ENCODE data around the gene SLX4IP. TPM values are rescaled to one million over a fixed set of nuclear protein-coding genes. Genes with fewer than 3 reads are reported as not detected.

SLX4IP gene
- total RNA-seq, 1 experiment from 2014 or later: 7.4 TPM

DNA sequence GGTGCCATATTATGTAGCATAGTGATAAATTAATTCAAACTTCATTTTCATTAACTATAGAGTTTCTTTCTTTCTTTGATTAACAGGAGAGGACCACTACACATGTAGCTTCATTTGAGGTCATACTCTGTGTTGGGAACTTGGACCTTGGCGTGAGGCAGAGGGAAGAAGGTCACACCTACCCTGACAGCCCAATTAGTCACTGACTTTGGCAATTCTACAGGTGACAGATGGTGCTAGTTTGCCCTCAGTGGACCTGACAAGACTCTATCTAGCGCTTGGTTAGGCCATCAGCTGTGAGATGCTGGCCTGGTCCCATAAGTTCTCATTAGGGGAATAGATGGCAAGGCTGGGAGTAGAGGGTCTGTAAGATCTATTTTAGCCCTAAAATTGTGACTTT lies 14.2 kb downstream of the SLX4IP start:
- Mint-ChIP-seq H3K9me3 (no peaks in the 10 kb centered on the region), H3K36me3 (no peaks in the 10 kb centered on the region), H3K27me3 (ENCODE audit: low read depth) (no peaks in the 10 kb centered on the region), H3K4me3 (no peak overlapping the region), H3K27ac (no peak overlapping the region), H3K4me1 (peaks cover 30% of the 10 kb centered on the region)
- ChIA-PET CTCF (no interaction called here), POLR2A (no interaction called here)
- no peak for DNase-seq (ENCODE audit: low spot score)
- ATAC-seq: no peak
- TF ChIP-seq ZNF121 (CRISPR knock-in tag; IDR thresholded peaks at IDR 0.05) (no peak), SMAD3 (CRISPR knock-in tag; IDR thresholded peaks at IDR 0.05; ENCODE audit: borderline replicate concordance) (no peak), NFE2L1 (CRISPR knock-in tag; IDR thresholded peaks at IDR 0.05) (no peak)
- TF ChIP-seq, protein P1, sequence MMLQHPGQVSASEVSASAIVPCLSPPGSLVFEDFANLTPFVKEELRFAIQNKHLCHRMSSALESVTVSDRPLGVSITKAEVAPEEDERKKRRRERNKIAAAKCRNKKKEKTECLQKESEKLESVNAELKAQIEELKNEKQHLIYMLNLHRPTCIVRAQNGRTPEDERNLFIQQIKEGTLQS (CRISPR knock-in tag; conservative IDR thresholded peaks at IDR 0.05): no peak

DNA sequence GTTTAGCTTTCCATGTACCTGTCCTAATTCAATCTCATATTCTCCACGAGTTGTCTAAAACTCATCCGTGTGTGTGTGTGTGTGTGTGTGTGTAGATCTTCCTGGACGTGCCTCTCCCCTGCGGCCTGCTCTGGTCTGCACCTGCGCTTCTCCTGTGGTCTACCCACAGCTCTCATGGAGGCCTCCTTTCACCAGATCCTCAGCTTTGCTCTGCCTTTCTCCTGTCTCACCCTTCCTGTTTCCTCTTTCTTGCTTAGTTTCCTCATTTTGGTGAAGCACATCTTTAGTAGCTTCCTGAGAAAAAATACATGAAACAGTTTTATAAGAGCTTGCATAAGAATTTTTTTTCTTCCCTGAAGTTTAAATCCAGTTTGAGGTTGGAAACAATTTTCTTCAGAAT lies 18.1 kb downstream of the SLX4IP start:
- no peak for TF ChIP-seq ZNF423 (CRISPR knock-in tag; IDR thresholded peaks at IDR 0.05)
- TF ChIP-seq ZNF219 (CRISPR knock-in tag; IDR thresholded peaks at IDR 0.05; ENCODE audit: borderline replicate concordance): no peak
- TF ChIP-seq ETV6 (CRISPR knock-in tag; IDR thresholded peaks at IDR 0.05): no peak
- TF ChIP-seq, protein P2, sequence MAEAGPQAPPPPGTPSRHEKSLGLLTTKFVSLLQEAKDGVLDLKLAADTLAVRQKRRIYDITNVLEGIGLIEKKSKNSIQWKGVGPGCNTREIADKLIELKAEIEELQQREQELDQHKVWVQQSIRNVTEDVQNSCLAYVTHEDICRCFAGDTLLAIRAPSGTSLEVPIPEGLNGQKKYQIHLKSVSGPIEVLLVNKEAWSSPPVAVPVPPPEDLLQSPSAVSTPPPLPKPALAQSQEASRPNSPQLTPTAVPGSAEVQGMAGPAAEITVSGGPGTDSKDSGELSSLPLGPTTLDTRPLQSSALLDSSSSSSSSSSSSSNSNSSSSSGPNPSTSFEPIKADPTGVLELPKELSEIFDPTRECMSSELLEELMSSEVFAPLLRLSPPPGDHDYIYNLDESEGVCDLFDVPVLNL (CRISPR knock-in tag; IDR thresholded peaks at IDR 0.05; ENCODE audit: borderline replicate concordance, low read depth): no peak
- TF ChIP-seq, protein P3, sequence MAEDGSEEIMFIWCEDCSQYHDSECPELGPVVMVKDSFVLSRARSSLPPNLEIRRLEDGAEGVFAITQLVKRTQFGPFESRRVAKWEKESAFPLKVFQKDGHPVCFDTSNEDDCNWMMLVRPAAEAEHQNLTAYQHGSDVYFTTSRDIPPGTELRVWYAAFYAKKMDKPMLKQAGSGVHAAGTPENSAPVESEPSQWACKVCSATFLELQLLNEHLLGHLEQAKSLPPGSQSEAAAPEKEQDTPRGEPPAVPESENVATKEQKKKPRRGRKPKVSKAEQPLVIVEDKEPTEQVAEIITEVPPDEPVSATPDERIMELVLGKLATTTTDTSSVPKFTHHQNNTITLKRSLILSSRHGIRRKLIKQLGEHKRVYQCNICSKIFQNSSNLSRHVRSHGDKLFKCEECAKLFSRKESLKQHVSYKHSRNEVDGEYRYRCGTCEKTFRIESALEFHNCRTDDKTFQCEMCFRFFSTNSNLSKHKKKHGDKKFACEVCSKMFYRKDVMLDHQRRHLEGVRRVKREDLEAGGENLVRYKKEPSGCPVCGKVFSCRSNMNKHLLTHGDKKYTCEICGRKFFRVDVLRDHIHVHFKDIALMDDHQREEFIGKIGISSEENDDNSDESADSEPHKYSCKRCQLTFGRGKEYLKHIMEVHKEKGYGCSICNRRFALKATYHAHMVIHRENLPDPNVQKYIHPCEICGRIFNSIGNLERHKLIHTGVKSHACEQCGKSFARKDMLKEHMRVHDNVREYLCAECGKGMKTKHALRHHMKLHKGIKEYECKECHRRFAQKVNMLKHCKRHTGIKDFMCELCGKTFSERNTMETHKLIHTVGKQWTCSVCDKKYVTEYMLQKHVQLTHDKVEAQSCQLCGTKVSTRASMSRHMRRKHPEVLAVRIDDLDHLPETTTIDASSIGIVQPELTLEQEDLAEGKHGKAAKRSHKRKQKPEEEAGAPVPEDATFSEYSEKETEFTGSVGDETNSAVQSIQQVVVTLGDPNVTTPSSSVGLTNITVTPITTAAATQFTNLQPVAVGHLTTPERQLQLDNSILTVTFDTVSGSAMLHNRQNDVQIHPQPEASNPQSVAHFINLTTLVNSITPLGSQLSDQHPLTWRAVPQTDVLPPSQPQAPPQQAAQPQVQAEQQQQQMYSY (CRISPR knock-in tag; IDR thresholded peaks at IDR 0.05): no peak
- no peak for TF ChIP-seq RELA (CRISPR knock-in tag; IDR thresholded peaks at IDR 0.05; ENCODE audit: borderline replicate concordance)
- TF ChIP-seq, protein P4, sequence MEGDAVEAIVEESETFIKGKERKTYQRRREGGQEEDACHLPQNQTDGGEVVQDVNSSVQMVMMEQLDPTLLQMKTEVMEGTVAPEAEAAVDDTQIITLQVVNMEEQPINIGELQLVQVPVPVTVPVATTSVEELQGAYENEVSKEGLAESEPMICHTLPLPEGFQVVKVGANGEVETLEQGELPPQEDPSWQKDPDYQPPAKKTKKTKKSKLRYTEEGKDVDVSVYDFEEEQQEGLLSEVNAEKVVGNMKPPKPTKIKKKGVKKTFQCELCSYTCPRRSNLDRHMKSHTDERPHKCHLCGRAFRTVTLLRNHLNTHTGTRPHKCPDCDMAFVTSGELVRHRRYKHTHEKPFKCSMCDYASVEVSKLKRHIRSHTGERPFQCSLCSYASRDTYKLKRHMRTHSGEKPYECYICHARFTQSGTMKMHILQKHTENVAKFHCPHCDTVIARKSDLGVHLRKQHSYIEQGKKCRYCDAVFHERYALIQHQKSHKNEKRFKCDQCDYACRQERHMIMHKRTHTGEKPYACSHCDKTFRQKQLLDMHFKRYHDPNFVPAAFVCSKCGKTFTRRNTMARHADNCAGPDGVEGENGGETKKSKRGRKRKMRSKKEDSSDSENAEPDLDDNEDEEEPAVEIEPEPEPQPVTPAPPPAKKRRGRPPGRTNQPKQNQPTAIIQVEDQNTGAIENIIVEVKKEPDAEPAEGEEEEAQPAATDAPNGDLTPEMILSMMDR (IDR thresholded peaks at IDR 0.05): no peak
- TF ChIP-seq ZNF232 (CRISPR knock-in tag; IDR thresholded peaks at IDR 0.05): no peak
- no peak for TF ChIP-seq RORB (CRISPR knock-in tag; IDR thresholded peaks at IDR 0.05)
- TF ChIP-seq, protein P5, sequence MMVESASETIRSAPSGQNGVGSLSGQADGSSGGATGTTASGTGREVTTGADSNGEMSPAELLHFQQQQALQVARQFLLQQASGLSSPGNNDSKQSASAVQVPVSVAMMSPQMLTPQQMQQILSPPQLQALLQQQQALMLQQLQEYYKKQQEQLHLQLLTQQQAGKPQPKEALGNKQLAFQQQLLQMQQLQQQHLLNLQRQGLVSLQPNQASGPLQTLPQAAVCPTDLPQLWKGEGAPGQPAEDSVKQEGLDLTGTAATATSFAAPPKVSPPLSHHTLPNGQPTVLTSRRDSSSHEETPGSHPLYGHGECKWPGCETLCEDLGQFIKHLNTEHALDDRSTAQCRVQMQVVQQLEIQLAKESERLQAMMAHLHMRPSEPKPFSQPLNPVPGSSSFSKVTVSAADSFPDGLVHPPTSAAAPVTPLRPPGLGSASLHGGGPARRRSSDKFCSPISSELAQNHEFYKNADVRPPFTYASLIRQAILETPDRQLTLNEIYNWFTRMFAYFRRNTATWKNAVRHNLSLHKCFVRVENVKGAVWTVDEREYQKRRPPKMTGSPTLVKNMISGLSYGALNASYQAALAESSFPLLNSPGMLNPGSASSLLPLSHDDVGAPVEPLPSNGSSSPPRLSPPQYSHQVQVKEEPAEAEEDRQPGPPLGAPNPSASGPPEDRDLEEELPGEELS (CRISPR knock-in tag; IDR thresholded peaks at IDR 0.05): no peak
- TF ChIP-seq, protein P6, sequence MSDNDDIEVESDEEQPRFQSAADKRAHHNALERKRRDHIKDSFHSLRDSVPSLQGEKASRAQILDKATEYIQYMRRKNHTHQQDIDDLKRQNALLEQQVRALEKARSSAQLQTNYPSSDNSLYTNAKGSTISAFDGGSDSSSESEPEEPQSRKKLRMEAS (CRISPR knock-in tag; IDR thresholded peaks at IDR 0.05): no peak
- TF ChIP-seq NR2C2 (CRISPR knock-in tag; IDR thresholded peaks at IDR 0.05): no peak
- TF ChIP-seq TEAD4 (CRISPR knock-in tag; IDR thresholded peaks at IDR 0.05): no peak
- no peak for TF ChIP-seq CREM (CRISPR knock-in tag; IDR thresholded peaks at IDR 0.05)
- no peak for TF ChIP-seq NFE2L1 (CRISPR knock-in tag; IDR thresholded peaks at IDR 0.05)
- Mint-ChIP-seq H3K27me3 (ENCODE audit: low read depth) (no peaks in the 10 kb centered on the region), H3K9me3 (peaks cover 8% of the 10 kb centered on the region; the same call in 1 of the 2 replicates), H3K36me3 (peaks cover 2% of the 10 kb centered on the region; the same call in 1 of the 2 replicates), H3K4me1 (peaks cover 23% of the 10 kb centered on the region), H3K4me3 (no peak overlapping the region), H3K27ac (peak overlapping the region; percentile 26; the same call in 1 of the 2 replicates)
- DNase-seq (ENCODE audit: low spot score): no peak
- ATAC-seq: peak; percentile 34; the same call in 1 of the 2 replicates
- CTCF ChIA-PET: interaction anchor here (1.1 kb wide), 1 partner anchor 16 kb away, joined by 3 read pairs; no protein-coding TSS in a partner anchor
- POLR2A ChIA-PET: interaction anchor here (1.2 kb wide), 1 partner anchor 18 kb away, joined by 4 read pairs; the partner anchor contains the start of gene SLX4IP

All from WTC11 (cell line).